ENCODE results near the gene ERF.

Gene ERF

DNA sequence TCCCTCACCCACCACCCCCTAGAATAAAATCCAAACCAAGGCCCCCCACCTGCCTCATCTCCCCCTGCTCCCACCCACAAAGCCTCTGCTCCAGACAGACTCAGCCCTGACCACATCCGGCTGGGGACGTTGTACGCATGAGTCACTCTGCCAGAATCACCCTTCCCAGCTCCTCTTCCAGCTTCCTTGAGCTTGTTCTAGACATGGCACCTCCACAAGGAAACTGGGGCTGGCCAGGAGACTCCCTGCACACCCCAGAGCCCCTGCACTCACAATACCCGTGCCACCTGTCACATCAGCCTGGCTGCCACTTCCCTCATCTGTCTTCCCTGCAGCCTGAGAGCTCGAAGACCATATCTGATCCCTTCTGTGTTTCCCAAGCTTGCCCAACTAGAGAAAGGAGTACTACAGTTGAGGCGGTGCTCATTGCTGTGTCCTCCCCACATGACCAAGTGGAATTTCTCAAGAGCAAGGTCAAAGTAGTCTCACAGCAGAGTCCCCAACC is 47.1 kb downstream of the ERF start:
- H3K27ac ChIP-seq = no peak overlapping the region; the same call in 1 of the 2 replicates
- TF ChIP-seq, protein P1, sequence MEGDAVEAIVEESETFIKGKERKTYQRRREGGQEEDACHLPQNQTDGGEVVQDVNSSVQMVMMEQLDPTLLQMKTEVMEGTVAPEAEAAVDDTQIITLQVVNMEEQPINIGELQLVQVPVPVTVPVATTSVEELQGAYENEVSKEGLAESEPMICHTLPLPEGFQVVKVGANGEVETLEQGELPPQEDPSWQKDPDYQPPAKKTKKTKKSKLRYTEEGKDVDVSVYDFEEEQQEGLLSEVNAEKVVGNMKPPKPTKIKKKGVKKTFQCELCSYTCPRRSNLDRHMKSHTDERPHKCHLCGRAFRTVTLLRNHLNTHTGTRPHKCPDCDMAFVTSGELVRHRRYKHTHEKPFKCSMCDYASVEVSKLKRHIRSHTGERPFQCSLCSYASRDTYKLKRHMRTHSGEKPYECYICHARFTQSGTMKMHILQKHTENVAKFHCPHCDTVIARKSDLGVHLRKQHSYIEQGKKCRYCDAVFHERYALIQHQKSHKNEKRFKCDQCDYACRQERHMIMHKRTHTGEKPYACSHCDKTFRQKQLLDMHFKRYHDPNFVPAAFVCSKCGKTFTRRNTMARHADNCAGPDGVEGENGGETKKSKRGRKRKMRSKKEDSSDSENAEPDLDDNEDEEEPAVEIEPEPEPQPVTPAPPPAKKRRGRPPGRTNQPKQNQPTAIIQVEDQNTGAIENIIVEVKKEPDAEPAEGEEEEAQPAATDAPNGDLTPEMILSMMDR (conservative IDR thresholded peaks at IDR 0.05) = no peak

DNA sequence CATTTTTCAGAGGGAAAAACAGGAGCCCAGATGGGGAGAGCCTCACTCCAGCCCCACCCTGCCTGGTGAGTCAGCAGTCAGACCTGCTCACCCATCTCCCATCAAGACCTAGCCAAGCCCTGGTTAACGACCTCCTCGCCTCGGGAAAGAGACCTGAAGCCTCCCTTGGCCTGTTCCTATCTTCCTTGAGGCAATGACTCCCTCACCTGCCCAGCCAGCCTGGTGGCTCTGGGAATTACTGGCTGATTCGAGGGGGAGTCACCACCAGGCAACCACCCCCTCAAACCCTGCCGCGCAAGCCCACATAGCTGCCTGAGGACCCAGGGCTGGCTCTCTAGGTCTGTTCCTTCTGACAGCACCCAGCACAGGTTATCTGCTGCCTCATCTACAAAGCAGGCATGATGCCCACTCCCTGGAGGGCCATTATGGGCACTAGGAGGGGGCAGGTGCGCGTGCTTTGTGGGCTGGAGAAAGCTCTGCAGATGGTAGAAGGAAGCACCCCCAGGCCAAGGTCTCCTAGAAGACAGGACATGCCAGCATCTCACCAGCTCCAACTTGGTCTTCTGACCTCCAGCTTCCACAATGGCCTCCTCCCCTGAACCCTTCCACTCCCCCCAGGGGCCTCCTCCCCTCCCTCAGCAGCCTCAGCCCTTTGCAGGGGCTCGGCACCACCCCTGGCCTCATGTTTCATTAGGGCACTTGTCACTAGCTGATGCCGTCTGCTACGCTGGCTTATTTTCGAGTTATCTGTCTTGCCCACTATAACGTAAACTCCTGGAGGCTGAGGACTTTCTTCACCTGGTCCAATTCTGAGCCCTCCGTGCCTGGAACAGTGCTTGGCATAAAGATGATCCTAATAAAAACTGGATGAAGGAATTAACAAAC is 47.8 kb downstream of the ERF start:
- no peak overlapping the region for H3K27ac ChIP-seq
- TF ChIP-seq, protein P1 (conservative IDR thresholded peaks at IDR 0.05) = no peak

DNA sequence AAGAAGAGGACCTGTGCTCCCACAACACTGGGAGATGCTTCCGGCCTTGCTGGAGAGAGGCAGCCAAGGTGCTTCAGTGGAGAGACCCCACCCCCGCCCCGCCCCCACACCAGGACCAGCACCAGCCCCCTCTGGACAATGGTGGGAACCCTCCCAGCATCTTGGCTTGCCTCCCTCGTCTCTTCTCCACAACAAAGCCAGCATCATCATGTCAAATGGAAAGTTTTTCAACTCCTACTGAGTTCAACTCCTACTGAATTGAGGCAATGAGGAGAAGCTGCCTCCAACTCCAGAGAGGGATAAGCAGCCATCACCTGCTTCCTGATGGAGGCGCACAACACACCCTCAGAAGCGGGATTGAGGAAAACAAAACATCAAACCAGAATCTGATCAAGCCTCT is 50.3 kb downstream of the ERF start:
- H3K27ac ChIP-seq = no peak overlapping the region
- TF ChIP-seq, protein P1 (conservative IDR thresholded peaks at IDR 0.05) = no peak

DNA sequence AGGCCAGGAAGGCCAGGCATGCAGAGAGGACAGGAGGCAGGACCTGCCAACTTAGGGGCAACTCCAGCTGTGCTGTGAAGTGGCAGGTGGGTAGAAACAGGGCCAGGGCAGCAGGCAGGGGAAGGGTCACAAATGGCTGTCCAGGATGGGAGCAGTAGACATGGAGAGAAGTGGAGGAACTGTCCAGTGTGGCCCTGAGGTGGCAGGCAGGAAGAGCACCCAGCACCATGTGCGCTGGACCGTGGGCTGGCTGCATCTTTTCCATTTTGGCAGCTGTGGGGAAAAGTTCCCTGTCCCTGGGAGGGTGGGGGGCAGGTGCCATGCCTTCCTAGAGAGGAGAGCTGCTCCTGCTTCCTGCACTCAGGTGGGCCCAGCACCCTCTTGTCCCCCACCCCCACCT is 51.2 kb downstream of the ERF start:
- TF ChIP-seq, protein P1 (conservative IDR thresholded peaks at IDR 0.05) = no peak
- H3K27ac ChIP-seq = no peak overlapping the region

DNA sequence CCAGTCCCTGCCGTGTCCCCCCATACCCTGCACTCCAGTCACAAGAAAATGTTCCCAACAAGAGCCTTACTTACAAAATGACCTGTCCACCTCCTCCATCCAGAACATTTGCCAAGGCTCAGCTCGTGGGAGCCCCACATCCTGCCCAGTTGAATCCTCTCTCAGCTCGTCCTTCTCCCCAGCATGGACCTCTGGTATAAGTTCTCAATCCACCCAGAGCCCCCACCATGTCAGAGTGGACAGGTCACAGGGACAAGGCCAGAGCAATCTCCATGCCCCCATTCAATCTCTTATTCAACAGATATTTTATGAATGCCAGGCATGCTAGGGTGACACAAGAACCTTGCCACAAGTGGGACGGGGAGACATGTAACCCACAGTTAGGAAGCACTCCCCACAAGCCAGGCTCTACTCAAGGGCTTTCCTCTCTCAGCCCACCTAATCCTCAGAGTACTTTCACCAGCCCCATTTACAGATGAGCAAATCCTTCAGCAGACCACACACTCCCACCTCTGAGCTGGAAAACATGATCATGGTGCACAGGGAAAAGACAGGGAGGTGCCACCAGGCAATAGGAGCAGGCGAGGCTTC is 52.5 kb downstream of the ERF start:
- TF ChIP-seq, protein P1 (conservative IDR thresholded peaks at IDR 0.05) = no peak
- H3K27ac ChIP-seq = no peak overlapping the region

DNA sequence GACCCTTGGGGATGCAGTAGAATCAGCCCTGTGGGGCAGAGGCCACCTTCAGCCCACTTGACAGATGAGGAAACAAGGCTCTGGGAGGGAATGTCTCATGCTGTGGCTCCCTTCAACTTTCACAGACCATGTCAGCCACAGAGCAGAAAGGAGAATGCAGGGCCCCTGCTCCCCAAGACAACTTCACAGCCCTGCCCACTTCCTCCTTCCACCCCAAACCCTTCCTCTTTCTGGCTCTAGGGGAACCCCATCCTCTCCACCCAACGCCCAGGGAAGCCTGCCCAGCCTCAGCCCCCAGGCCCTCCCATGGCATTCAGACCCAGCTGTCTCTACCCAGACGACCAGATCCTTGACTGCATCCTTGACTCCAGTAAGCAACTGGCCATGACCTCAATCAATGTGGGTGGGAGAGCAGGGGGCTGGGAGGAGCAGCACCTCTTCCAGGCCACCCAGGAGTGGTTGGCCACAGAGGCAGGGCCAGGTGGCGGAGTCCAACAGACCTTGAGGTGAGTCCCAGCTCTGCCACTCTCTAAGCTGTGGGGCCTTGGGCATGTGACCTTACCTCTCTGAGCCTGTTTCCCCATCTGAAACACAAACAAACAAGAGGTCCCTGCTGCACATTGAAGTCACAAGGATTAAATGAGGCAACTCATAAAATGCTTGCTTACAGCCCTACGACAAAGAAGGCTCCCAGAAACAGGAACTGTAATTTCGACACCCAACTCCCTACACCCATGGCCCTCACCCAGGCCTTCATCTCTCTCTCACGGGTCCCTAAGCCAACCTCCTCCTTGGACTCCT is 53.2 kb downstream of the ERF start:
- TF ChIP-seq, protein P1 (conservative IDR thresholded peaks at IDR 0.05) = no peak
- no peak overlapping the region for H3K27ac ChIP-seq
